ENCODE measurements around the gene KLHDC7B. TPM values are rescaled to one million over a fixed set of nuclear protein-coding genes. Genes with fewer than 3 reads are reported as not detected.
"Not testable (repeated sequence)": the region's sequence is repeated elsewhere in the genome, so short reads cannot be mapped to it uniquely, and the experiment has no call there.

KLHDC7B gene
- total RNA-seq, 1 experiment from 2014 or later: 1.6 TPM

DNA sequence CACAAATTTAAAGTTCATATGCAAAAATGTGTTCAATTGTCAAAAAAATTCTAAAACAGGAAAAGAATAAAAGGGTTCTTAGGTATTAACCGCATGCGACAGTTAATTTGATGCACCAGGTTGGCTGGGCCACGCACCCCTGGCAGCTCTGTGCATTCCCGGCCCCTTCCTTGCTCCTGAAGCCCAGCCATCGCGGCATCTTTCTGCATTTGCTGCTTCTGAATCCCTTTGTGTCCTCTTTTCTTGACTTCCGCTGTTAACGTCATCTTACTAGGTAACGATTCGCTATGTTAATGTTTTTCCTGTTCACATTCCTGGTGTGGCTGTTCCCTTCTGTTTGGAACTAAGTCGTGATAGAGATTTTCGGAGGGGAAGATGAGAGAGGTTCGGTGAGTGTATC, 7.9 kb upstream of the KLHDC7B start:
- intact Hi-C loops (cut with micrococcal nuclease; ENCODE audit: unreplicated experiment): no loop called here
- no peak for DNase-seq
- H3K9me3 Mint-ChIP-seq (ENCODE audit: low read depth, unreplicated experiment): no peaks in the 10 kb centered on the region
- peaks cover 65% of the 10 kb centered on the region for H3K4me1 Mint-ChIP-seq (ENCODE audit: low read depth, unreplicated experiment)
- peaks cover 53% of the 10 kb centered on the region for H3K36me3 Mint-ChIP-seq (ENCODE audit: insufficient read depth, unreplicated experiment)
- no TSS peak for BruUV-seq (replicated peaks)
- TF ChIP-seq CTCF (IDR thresholded peaks at IDR 0.05; ENCODE audit: unreplicated experiment): no peak
- peak overlapping the region; percentile 57 for H3K4me3 Mint-ChIP-seq (ENCODE audit: low read depth, unreplicated experiment)
- peak overlapping the region; percentile 88 for H3K27ac Mint-ChIP-seq (ENCODE audit: unreplicated experiment)
- CTCF ChIA-PET: no interaction called here
- no peaks in the 10 kb centered on the region for H3K27me3 Mint-ChIP-seq (ENCODE audit: unreplicated experiment)

- peaks cover 54% of the 10 kb centered on the region for H3K4me1 Mint-ChIP-seq (ENCODE audit: low read depth, unreplicated experiment)
- H3K27ac Mint-ChIP-seq (ENCODE audit: unreplicated experiment): peak overlapping the region; percentile 98
- CTCF ChIA-PET: interaction anchor here (0.7 to 1.8 kb wide), 5 partner anchors 15 to 243 kb away, joined by 3 to 6 read pairs (median 5); partner anchors contain the start of gene SCO2
- H3K4me3 Mint-ChIP-seq (ENCODE audit: low read depth, unreplicated experiment): no peak overlapping the region
- TF ChIP-seq CTCF (IDR thresholded peaks at IDR 0.05; ENCODE audit: unreplicated experiment): no peak
- intact Hi-C loops (cut with micrococcal nuclease; ENCODE audit: unreplicated experiment): no loop called here
- no peaks in the 10 kb centered on the region for H3K9me3 Mint-ChIP-seq (ENCODE audit: low read depth, unreplicated experiment)
- peaks cover 43% of the 10 kb centered on the region for H3K36me3 Mint-ChIP-seq (ENCODE audit: insufficient read depth, unreplicated experiment)
- DNase-seq: no peak
- H3K27me3 Mint-ChIP-seq (ENCODE audit: unreplicated experiment): no peaks in the 10 kb centered on the region
- BruUV-seq (replicated peaks): no TSS peak
Observed at GRCh38 chr22:50540381-50540780, 5.3 kb upstream of the KLHDC7B start.

DNA sequence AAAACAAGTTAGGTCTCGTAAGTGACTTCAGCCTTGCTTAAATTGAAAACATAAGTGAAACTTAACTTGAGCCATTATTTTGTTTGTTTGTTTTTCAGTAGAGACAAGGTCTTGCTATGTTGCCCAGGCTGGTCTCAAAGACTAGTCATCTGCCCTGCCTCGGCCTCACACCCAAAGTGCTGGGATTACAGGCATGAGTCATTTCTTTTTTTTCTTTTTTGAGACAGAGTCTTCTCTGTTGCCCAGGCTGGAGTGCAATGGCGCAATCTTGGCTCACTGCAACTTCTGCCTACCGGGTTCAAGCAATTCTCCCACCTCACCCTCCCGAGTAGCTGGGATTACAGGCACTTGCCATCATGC, 4.1 kb upstream of the KLHDC7B start:
- CTCF ChIA-PET; H3K4me3 Mint-ChIP-seq (ENCODE audit: low read depth, unreplicated experiment); BruUV-seq (replicated peaks); intact Hi-C loops (cut with micrococcal nuclease; ENCODE audit: unreplicated experiment); H3K9me3 Mint-ChIP-seq (ENCODE audit: low read depth, unreplicated experiment); H3K27me3 Mint-ChIP-seq (ENCODE audit: unreplicated experiment): not testable (repeated sequence)
- H3K4me1 Mint-ChIP-seq (ENCODE audit: low read depth, unreplicated experiment): peaks cover 61% of the 10 kb centered on the region
- peaks cover 43% of the 10 kb centered on the region for H3K36me3 Mint-ChIP-seq (ENCODE audit: insufficient read depth, unreplicated experiment)
- H3K27ac Mint-ChIP-seq (ENCODE audit: unreplicated experiment): peak overlapping the region; percentile 98
- peak; percentile 71 for DNase-seq

GRCh38 chr22:50542416-50542927, 3.2 kb upstream of the KLHDC7B start:
- no peak for DNase-seq
- Mint-ChIP-seq H3K36me3 (ENCODE audit: insufficient read depth, unreplicated experiment) (peaks cover 43% of the 10 kb centered on the region), H3K4me3 (ENCODE audit: low read depth, unreplicated experiment) (no peak overlapping the region), H3K27ac (ENCODE audit: unreplicated experiment) (peak overlapping the region; percentile 98), H3K4me1 (ENCODE audit: low read depth, unreplicated experiment) (peaks cover 61% of the 10 kb centered on the region), H3K27me3 (ENCODE audit: unreplicated experiment) (no peaks in the 10 kb centered on the region), H3K9me3 (ENCODE audit: low read depth, unreplicated experiment) (no peaks in the 10 kb centered on the region)
- CTCF ChIA-PET: no interaction called here
- no peak for TF ChIP-seq CTCF (IDR thresholded peaks at IDR 0.05; ENCODE audit: unreplicated experiment)
- intact Hi-C loops (cut with micrococcal nuclease; ENCODE audit: unreplicated experiment): no loop called here
- BruUV-seq (replicated peaks): no TSS peak

DNA sequence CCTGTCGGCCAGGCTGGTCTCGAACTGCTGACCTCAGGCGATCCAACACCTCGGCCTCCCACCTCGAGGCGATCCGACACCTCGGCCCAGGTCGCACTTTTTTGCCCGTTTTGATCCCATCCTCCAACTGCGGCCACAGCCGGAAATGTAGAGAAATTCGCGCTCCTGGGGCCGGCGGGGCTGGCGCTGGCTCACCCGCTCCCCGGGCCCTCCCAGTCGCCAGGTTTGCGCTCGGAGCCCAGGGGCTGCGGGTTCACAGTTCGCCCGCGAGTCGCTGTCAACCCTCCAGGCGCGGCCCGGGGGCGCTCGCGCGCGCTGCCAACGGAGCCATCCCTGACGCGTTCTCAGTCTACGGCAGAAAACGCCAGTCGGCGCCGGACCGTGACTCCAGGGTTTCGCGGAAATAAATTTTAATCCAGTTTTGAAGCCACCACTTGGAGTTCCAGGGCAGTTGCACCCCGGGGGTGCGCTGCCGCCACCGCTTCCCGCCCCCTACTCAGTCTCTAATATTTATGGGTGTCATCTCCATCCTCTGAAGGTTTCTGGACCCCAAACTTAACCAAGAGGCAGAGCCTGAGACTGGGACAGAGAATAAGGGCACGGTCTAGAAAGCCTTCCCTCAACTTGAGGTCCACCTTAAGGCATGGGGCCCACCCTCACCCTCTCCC, 1.5 kb upstream of the KLHDC7B start:
- peak; percentile 50 for TF ChIP-seq CTCF (IDR thresholded peaks at IDR 0.05; ENCODE audit: unreplicated experiment)
- intact Hi-C loops (cut with micrococcal nuclease; ENCODE audit: unreplicated experiment): no loop called here
- TSS peak; percentile 35 for BruUV-seq (replicated peaks)
- H3K27me3 Mint-ChIP-seq (ENCODE audit: unreplicated experiment): no peaks in the 10 kb centered on the region
- peak overlapping the region; percentile 92 for H3K27ac Mint-ChIP-seq (ENCODE audit: unreplicated experiment)
- DNase-seq: peak; percentile 93
- H3K4me3 Mint-ChIP-seq (ENCODE audit: low read depth, unreplicated experiment): peak overlapping the region; percentile 43
- CTCF ChIA-PET: interaction anchor here (1.2 to 1.8 kb wide), 3 partner anchors 19 to 84 kb away, joined by 3 to 7 read pairs (median 5); partner anchors contain the start of genes ARSA, SCO2 and SYCE3
- H3K9me3 Mint-ChIP-seq (ENCODE audit: low read depth, unreplicated experiment): no peaks in the 10 kb centered on the region
- peaks cover 30% of the 10 kb centered on the region for H3K36me3 Mint-ChIP-seq (ENCODE audit: insufficient read depth, unreplicated experiment)
- H3K4me1 Mint-ChIP-seq (ENCODE audit: low read depth, unreplicated experiment): peaks cover 45% of the 10 kb centered on the region
